ENCODE measurements around the gene ITGB6. TPM values are rescaled to one million over a fixed set of nuclear protein-coding genes. Genes with fewer than 3 reads are reported as not detected.
"Not testable (repeated sequence)": the region's sequence is repeated elsewhere in the genome, so short reads cannot be mapped to it uniquely, and the experiment has no call there.

ITGB6 gene
- total RNA-seq, 2 experiments from 2014 or later: not detected

GRCh38 chr2:160201849-160202539, 1.9 kb upstream of the ITGB6 start:
- Mint-ChIP-seq H3K27me3 (ENCODE audit: low read depth) (peaks cover 3% of the 10 kb centered on the region), H3K36me3 (ENCODE audit: low read depth) (no peaks in the 10 kb centered on the region), H3K4me1 (ENCODE audit: low read depth) (no peaks in the 10 kb centered on the region), H3K4me3 (no peak overlapping the region), H3K27ac (no peak overlapping the region), H3K9me3 (ENCODE audit: insufficient read depth) (no peaks in the 10 kb centered on the region)
- DNase-seq (no peak), ATAC-seq (no peak)
- POLR2A ChIA-PET: no interaction called here
- CTCF ChIA-PET: no interaction called here

- DNase-seq (no peak), ATAC-seq (no peak)
- Mint-ChIP-seq H3K4me1 (ENCODE audit: low read depth) (no peaks in the 10 kb centered on the region), H3K4me3 (no peak overlapping the region), H3K27me3 (ENCODE audit: low read depth) (peaks cover 5% of the 10 kb centered on the region), H3K36me3 (ENCODE audit: low read depth) (no peaks in the 10 kb centered on the region), H3K27ac (no peak overlapping the region), H3K9me3 (ENCODE audit: insufficient read depth) (no peaks in the 10 kb centered on the region)
- ChIA-PET CTCF (interaction anchor here (1.3 kb wide), 1 partner anchor 9 kb away, joined by 5 read pairs; no protein-coding TSS in a partner anchor), POLR2A (no interaction called here)
Measured at GRCh38 chr2:160200921-160201320, 849 bp upstream of the ITGB6 start.

- ATAC-seq (no peak), DNase-seq (no peak)
- POLR2A ChIA-PET: no interaction called here
- no peak overlapping the region for H3K27ac Mint-ChIP-seq
- CTCF ChIA-PET: no interaction called here
- H3K4me1 Mint-ChIP-seq (ENCODE audit: low read depth): peaks cover 14% of the 10 kb centered on the region
- H3K27me3 Mint-ChIP-seq (ENCODE audit: low read depth): peaks cover 5% of the 10 kb centered on the region
- no peaks in the 10 kb centered on the region for H3K36me3 Mint-ChIP-seq (ENCODE audit: low read depth)
- no peak overlapping the region for H3K4me3 Mint-ChIP-seq
- no peaks in the 10 kb centered on the region for H3K9me3 Mint-ChIP-seq (ENCODE audit: insufficient read depth)
Measured at GRCh38 chr2:160199053-160199452, 1.0 kb downstream of the ITGB6 start.

- CTCF ChIA-PET: no interaction called here
- no peak overlapping the region for H3K4me3 Mint-ChIP-seq
- H3K4me1 Mint-ChIP-seq (ENCODE audit: low read depth): peaks cover 14% of the 10 kb centered on the region
- H3K9me3 Mint-ChIP-seq (ENCODE audit: insufficient read depth): no peaks in the 10 kb centered on the region
- ATAC-seq (no peak), DNase-seq (no peak)
- POLR2A ChIA-PET: interaction anchor here (0.6 kb wide), 1 partner anchor 465 kb away, joined by 3 read pairs; no protein-coding TSS in a partner anchor
- no peaks in the 10 kb centered on the region for H3K36me3 Mint-ChIP-seq (ENCODE audit: low read depth)
- peaks cover 5% of the 10 kb centered on the region for H3K27me3 Mint-ChIP-seq (ENCODE audit: low read depth)
- no peak overlapping the region for H3K27ac Mint-ChIP-seq
Measured at GRCh38 chr2:160197587-160197986, 2.5 kb downstream of the ITGB6 start.

GRCh38 chr2:160194946-160195345, 5.1 kb downstream of the ITGB6 start:
- Mint-ChIP-seq H3K36me3 (ENCODE audit: low read depth) (no peaks in the 10 kb centered on the region), H3K4me3 (no peak overlapping the region), H3K27ac (peak overlapping the region; percentile 60), H3K4me1 (ENCODE audit: low read depth) (peaks cover 17% of the 10 kb centered on the region), H3K27me3 (ENCODE audit: low read depth) (peaks cover 13% of the 10 kb centered on the region), H3K9me3 (ENCODE audit: insufficient read depth) (no peaks in the 10 kb centered on the region)
- CTCF ChIA-PET: interaction anchor here (1.9 kb wide), 1 partner anchor 15 kb away, joined by 4 read pairs; no protein-coding TSS in a partner anchor
- DNase-seq: peak; percentile 76
- peak; percentile 95 for ATAC-seq
- POLR2A ChIA-PET: interaction anchor here (0.8 kb wide), 1 partner anchor 13 kb away, joined by 4 read pairs; no protein-coding TSS in a partner anchor

GRCh38 chr2:160194351-160194750, 5.7 kb downstream of the ITGB6 start:
- H3K4me1 Mint-ChIP-seq (ENCODE audit: low read depth): peaks cover 17% of the 10 kb centered on the region

GRCh38 chr2:160181146-160181836, 18.8 kb downstream of the ITGB6 start:
- not testable (repeated sequence) for H3K36me3 Mint-ChIP-seq (ENCODE audit: low read depth); H3K9me3 Mint-ChIP-seq (ENCODE audit: insufficient read depth); ATAC-seq
- peaks cover 14% of the 10 kb centered on the region for H3K27me3 Mint-ChIP-seq (ENCODE audit: low read depth)
- peaks cover 11% of the 10 kb centered on the region for H3K4me1 Mint-ChIP-seq (ENCODE audit: low read depth)
- peak; percentile 45 for DNase-seq
- POLR2A ChIA-PET: interaction anchor here (0.6 to 1.5 kb wide), 2 partner anchors 13 to 1178 kb away, joined by 3 to 4 read pairs; no protein-coding TSS in a partner anchor
- H3K27ac Mint-ChIP-seq: peak overlapping the region; percentile 63
- CTCF ChIA-PET: interaction anchor here (1.4 kb wide), 1 partner anchor 29 kb away, joined by 6 read pairs; no protein-coding TSS in a partner anchor
- H3K4me3 Mint-ChIP-seq: peak overlapping the region; percentile 12

More at GRCh38 chr2:160194351-160194750, 5.7 kb downstream of the ITGB6 start:
- H3K9me3 Mint-ChIP-seq (ENCODE audit: insufficient read depth): no peaks in the 10 kb centered on the region
- no peak overlapping the region for H3K4me3 Mint-ChIP-seq
- ATAC-seq (no peak), DNase-seq (no peak)
- POLR2A ChIA-PET: interaction anchor here (0.6 to 0.8 kb wide), 2 partner anchors 13 to 487 kb away, joined by 3 to 4 read pairs; no protein-coding TSS in a partner anchor
- H3K36me3 Mint-ChIP-seq (ENCODE audit: low read depth): no peaks in the 10 kb centered on the region
- peaks cover 9% of the 10 kb centered on the region for H3K27me3 Mint-ChIP-seq (ENCODE audit: low read depth)
- H3K27ac Mint-ChIP-seq: no peak overlapping the region
- CTCF ChIA-PET: interaction anchor here (1.9 kb wide), 1 partner anchor 16 kb away, joined by 4 read pairs; no protein-coding TSS in a partner anchor

GRCh38 chr2:160180690-160181089, 19.4 kb downstream of the ITGB6 start:
- H3K4me1 Mint-ChIP-seq (ENCODE audit: low read depth): peaks cover 11% of the 10 kb centered on the region
- CTCF ChIA-PET: interaction anchor here (1.4 kb wide), 1 partner anchor 29 kb away, joined by 6 read pairs; no protein-coding TSS in a partner anchor
- DNase-seq; H3K36me3 Mint-ChIP-seq (ENCODE audit: low read depth); POLR2A ChIA-PET; ATAC-seq; H3K9me3 Mint-ChIP-seq (ENCODE audit: insufficient read depth); H3K4me3 Mint-ChIP-seq: not testable (repeated sequence)
- H3K27ac Mint-ChIP-seq: peak overlapping the region; percentile 63
- peaks cover 14% of the 10 kb centered on the region for H3K27me3 Mint-ChIP-seq (ENCODE audit: low read depth)

- H3K4me1 Mint-ChIP-seq (ENCODE audit: low read depth): peaks cover 11% of the 10 kb centered on the region
- peaks cover 14% of the 10 kb centered on the region for H3K27me3 Mint-ChIP-seq (ENCODE audit: low read depth)
- H3K27ac Mint-ChIP-seq: no peak overlapping the region
- no peaks in the 10 kb centered on the region for H3K36me3 Mint-ChIP-seq (ENCODE audit: low read depth)
- ATAC-seq (no peak), DNase-seq (no peak)
- ChIA-PET CTCF (no interaction called here), POLR2A (no interaction called here)
- H3K9me3 Mint-ChIP-seq (ENCODE audit: insufficient read depth): no peaks in the 10 kb centered on the region
- H3K4me3 Mint-ChIP-seq: no peak overlapping the region
Measured at GRCh38 chr2:160180172-160180571, 19.9 kb downstream of the ITGB6 start.

GRCh38 chr2:160175169-160176134, 24.6 kb downstream of the ITGB6 start:
- POLR2A ChIA-PET: no interaction called here
- ATAC-seq: no peak
- H3K4me3 Mint-ChIP-seq: no peak overlapping the region

GRCh38 chr2:160174322-160174721, 25.8 kb downstream of the ITGB6 start:
- no peak overlapping the region for H3K27ac Mint-ChIP-seq
- no peak for DNase-seq
- POLR2A ChIA-PET: no interaction called here
- no peaks in the 10 kb centered on the region for H3K4me1 Mint-ChIP-seq (ENCODE audit: low read depth)
- H3K27me3 Mint-ChIP-seq (ENCODE audit: low read depth): no peaks in the 10 kb centered on the region
- no peak overlapping the region for H3K4me3 Mint-ChIP-seq
- no peak for ATAC-seq
- H3K9me3 Mint-ChIP-seq (ENCODE audit: insufficient read depth): no peaks in the 10 kb centered on the region
- H3K36me3 Mint-ChIP-seq (ENCODE audit: low read depth): no peaks in the 10 kb centered on the region
- CTCF ChIA-PET: no interaction called here

More at GRCh38 chr2:160175169-160176134, 24.6 kb downstream of the ITGB6 start:
- Mint-ChIP-seq H3K36me3 (ENCODE audit: low read depth) (no peaks in the 10 kb centered on the region), H3K4me1 (ENCODE audit: low read depth) (no peaks in the 10 kb centered on the region), H3K27ac (no peak overlapping the region), H3K9me3 (ENCODE audit: insufficient read depth) (no peaks in the 10 kb centered on the region), H3K27me3 (ENCODE audit: low read depth) (no peaks in the 10 kb centered on the region)
- DNase-seq: no peak
- CTCF ChIA-PET: no interaction called here

Measured in activated CD8-positive, alpha-beta T cell treated with anti-CD3 and anti-CD28 coated beads, Interleukin-2, amount 10 ng/mL, durations not matched to agents 7 days and 5 days (primary cell).